GM12878 (cell line): ENCODE results near the gene ARHGAP22. TPM values are rescaled to one million over a fixed set of nuclear protein-coding genes. Genes with fewer than 3 reads are reported as not detected.

Experiments
- ATAC-seq: fragments of 200-7000 bp; cut with Tn5 transposase; 3 replicates; pipeline ENCODE4 v1.9.1; 2020; ENCODE audit warnings: mild to moderate bottlenecking, moderate library complexity
- BruUV-seq: library from RNA; stranded (reverse); fragments of 400-500 nt; replicated peaks from 2 replicates; lab custom pipeline; 2021; lab: Mats Ljungman, UMichigan
- CTCF ChIA-PET: fragments of 300-600 bp; sonication (Branson Sonifier 250); formaldehyde crosslinking; extraction: SDS; loops from one replicate; lab custom pipeline; 2021; ENCODE audit warnings: inconsistent platforms; lab: Yijun Ruan, JAX
- POLR2A ChIA-PET: fragments of 350-600 bp; formaldehyde crosslinking; extraction: SDS; loops from one replicate; lab custom pipeline; 2021; ENCODE audit warnings: inconsistent platforms; lab: Charles Lee
- RAD21 ChIA-PET: fragments of 300-600 bp; sonication (Branson Sonifier 250); formaldehyde crosslinking; loops from one replicate; lab custom pipeline; 2023; ENCODE audit warnings: antibody characterized with exemption; ENCODE audit not compliant: unreplicated experiment; lab: Charles Lee
- SMC1A ChIA-PET: fragments of 300-600 bp; sonication (Branson Sonifier 250); formaldehyde crosslinking; loops from one replicate; lab custom pipeline; 2023; ENCODE audit not compliant: unreplicated experiment, uncharacterized antibody; lab: Charles Lee
- DNase-seq: peaks from one replicate; pipeline ENCODE4 v3.0.0-alpha.2; 2011; ENCODE audit warnings: low read depth, low spot score
- FAIRE-seq: peaks from 3 replicates; lab custom pipeline; 2011; peaks lifted over from hg19 to GRCh38; lab: Jason Lieb, UNC
- H2AFZ ChIP-seq: 2 replicates; pipeline ENCODE4 v1.6.0; 2011; ENCODE audit warnings: low read depth, low read length, control low read depth; ENCODE audit not compliant: control insufficient read depth
- H3K27ac ChIP-seq: 2 replicates; pipeline ENCODE4 v1.5.1; 2011; ENCODE audit warnings: control low read depth; ENCODE audit not compliant: control insufficient read depth, insufficient read depth
- H3K27me3 ChIP-seq, 2 experiments: replicated peaks in 1 of 2; 2 replicates each; pipeline versions ENCODE4 v1.6.0 to v1.6.1; 2011; ENCODE audit warnings: low read length in 1 of 2; ENCODE audit not compliant: control insufficient read depth in 2 of 2, insufficient read depth in 2 of 2
- H3K36me3 ChIP-seq, 2 experiments: 2 replicates each; pipeline ENCODE4 v1.5.1; 2011; ENCODE audit warnings: low read length in 1 of 2; ENCODE audit not compliant: control insufficient read depth in 2 of 2, insufficient read depth in 2 of 2
- H3K4me1 ChIP-seq: 2 replicates; pipeline ENCODE4 v1.6.1; 2011; ENCODE audit warnings: mild to moderate bottlenecking, low read length, moderate library complexity, mixed read lengths; ENCODE audit not compliant: control insufficient read depth, insufficient read depth
- H3K4me2 ChIP-seq: 2 replicates; pipeline ENCODE4 v1.6.0; 2011; ENCODE audit warnings: control low read depth; ENCODE audit not compliant: control insufficient read depth, insufficient read depth
- H3K4me3 ChIP-seq: fragments of 200-600 bp; sonication (generic); 2 replicates; pipeline ENCODE4 v1.5.1; 2016
- H3K79me2 ChIP-seq: 2 replicates; pipeline ENCODE4 v1.6.0; 2011; ENCODE audit warnings: low read length; ENCODE audit not compliant: control insufficient read depth, insufficient read depth
- H3K9ac ChIP-seq: 2 replicates; pipeline ENCODE4 v1.8.0; 2011; ENCODE audit warnings: low read length, control low read depth, mixed read lengths; ENCODE audit not compliant: control insufficient read depth, insufficient read depth
- H3K9me3 ChIP-seq: replicated peaks from 3 replicates; pipeline ENCODE4 v1.5.1; 2011; ENCODE audit warnings: mild to moderate bottlenecking, low read length; ENCODE audit not compliant: control insufficient read depth, insufficient read depth
- H4K20me1 ChIP-seq: 2 replicates; pipeline ENCODE4 v1.6.0; 2011; ENCODE audit not compliant: control insufficient read depth, insufficient read depth
- BMI1 ChIP-seq: fragments of 450-650 bp; IDR thresholded peaks from 2 replicates; pipeline ENCODE4 v1.6.1; 2016; ENCODE audit warnings: mild to moderate bottlenecking, moderate library complexity, borderline replicate concordance
- CHD2 ChIP-seq: IDR thresholded peaks from 2 replicates; pipeline ENCODE4 v1.6.1; 2011; ENCODE audit warnings: low read depth, low read length, improper control_type of control experiment, borderline replicate concordance
- MEF2A ChIP-seq: IDR thresholded peaks from 2 replicates; pipeline ENCODE4 v1.6.1; 2011; ENCODE audit warnings: low read depth, mild to moderate bottlenecking, low read length, moderate library complexity; ENCODE audit not compliant: insufficient read depth
- MYB ChIP-seq: fragments of 150-350 bp; IDR thresholded peaks from 2 replicates; pipeline ENCODE4 v1.6.1; 2014; ENCODE audit warnings: mild to moderate bottlenecking, low read depth, low read length, borderline replicate concordance
- SMARCA5 ChIP-seq: fragments of 450-650 bp; IDR thresholded peaks from 2 replicates; pipeline ENCODE4 v1.6.1; 2017; ENCODE audit warnings: mild to moderate bottlenecking
- WGBS: methylation state at CpG from one replicate; pipeline ENCODE4 v1.1.6; 2016; ENCODE audit warnings: low lambda C conversion rate; ENCODE audit not compliant: insufficient replicate concordance, insufficient coverage; ENCODE audit errors: missing lambda C conversion rate; 5-methylcytosine and 5-hydroxymethylcytosine counted together
- in situ Hi-C: fragments of 300-500 bp; cut with MboI; formaldehyde crosslinking; loops from 9 replicates; pipeline ENCODE4 v1.14.3; 2018; ENCODE audit warnings: mixed read lengths
- intact Hi-C: fragments of 100-400 bp; cut with micrococcal nuclease; formaldehyde crosslinking; loops from one replicate; pipeline ENCODE4 v1.14.2; 2022; ENCODE audit not compliant: unreplicated experiment
- polyA plus RNA-seq, 11 experiments: library from polyadenylated mRNA; depleted of rRNA in 4 of 11; unstranded in 6 of 11; stranded (reverse) in 5 of 11; fragments of >200 nt; fragmentation: Nextera tagmentation in 4 of 11; fragmentation: Illumina TruSeq in 1 of 11; extraction: Ambion mirVana in 4 of 11; extraction: Trizol in 1 of 11; gene quantifications; 1 replicate in 1 of 11; 2 replicates in 10 of 11; pipeline versions ENCODE4 v1.2.1 to v1.2.3, GENCODE V29; 2011 to 2016; ENCODE audit warnings: inconsistent platforms in 2 of 11, missing spikeins in 2 of 11, low read depth in 1 of 11
- total RNA-seq, 4 experiments: library from RNA; depleted of rRNA in 3 of 4; stranded (reverse); fragments of >200 nt in 3 of 4; fragmentation: Illumina TruSeq in 1 of 4; extraction: Trizol in 1 of 4; gene quantifications; 2 replicates each; pipeline versions ENCODE4 v1.2.1 to v1.2.3, GENCODE V29; 2013 to 2021
- TF ChIP-seq, protein P1 (sequence below): fragments of 450-650 bp; IDR thresholded peaks from 2 replicates; pipeline ENCODE4 v1.6.1; 2017; ENCODE audit warnings: mild to moderate bottlenecking, moderate library complexity
- TF ChIP-seq, protein P2 (sequence below): IDR thresholded peaks from 2 replicates; pipeline ENCODE4 v1.6.1; 2012; ENCODE audit warnings: low read depth, low read length, improper control_type of control experiment
- TF ChIP-seq, protein P3 (sequence below): fragments of 450-650 bp; IDR thresholded peaks from 2 replicates; pipeline ENCODE4 v1.6.1; 2016; ENCODE audit warnings: mild to moderate bottlenecking
- TF ChIP-seq, protein P4 (sequence below): fragments of 450-650 bp; formaldehyde crosslinking; IDR thresholded peaks from 2 replicates; pipeline ENCODE4 v1.4.0; 2020; ENCODE audit warnings: mild to moderate bottlenecking, moderate library complexity
- TF ChIP-seq, protein P5 (sequence below): fragments of 450-650 bp; IDR thresholded peaks from 2 replicates; pipeline ENCODE4 v1.6.1; 2017; ENCODE audit warnings: borderline replicate concordance

Gene ARHGAP22
- total and polyA plus RNA-seq, 10 of the 15 experiments (the other 5 are each of a cell fraction or from before 2014, with no cell fraction given) = 0.07 to 0.61 (median 0.18) TPM; not detected in 5

DNA sequence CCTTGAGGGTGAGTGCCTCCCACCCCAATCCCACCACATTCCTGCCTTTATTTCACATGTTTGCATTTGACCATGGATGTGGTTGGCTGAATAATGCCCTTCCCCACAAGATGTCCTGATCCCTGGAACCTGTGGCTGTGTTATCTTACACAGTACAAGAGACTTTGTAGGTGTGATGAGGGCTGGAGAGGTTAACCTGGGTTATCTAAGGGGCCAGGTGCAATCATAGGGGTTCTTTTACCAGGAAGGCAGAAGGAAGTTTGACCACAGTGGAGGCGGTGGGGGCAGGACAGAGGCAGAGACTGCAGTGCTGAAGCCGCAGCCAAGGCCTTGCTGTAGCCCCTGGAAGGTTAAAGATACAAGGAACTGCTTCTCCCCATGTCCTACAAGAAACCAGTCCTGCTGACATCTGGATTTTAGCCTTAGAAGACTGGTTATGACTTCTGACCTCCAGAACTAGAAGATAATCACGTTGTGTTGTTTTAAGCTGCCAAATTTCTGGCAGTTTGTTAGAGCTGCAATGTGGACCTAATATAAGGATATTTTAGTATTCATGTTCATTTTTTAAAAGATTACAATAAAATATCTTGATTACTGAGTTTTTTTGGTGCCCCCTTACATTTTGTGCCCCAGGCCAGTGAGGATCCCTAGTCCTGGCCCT, 136.6 kb downstream of the ARHGAP22 start (continued):
- TF ChIP-seq, protein P1, sequence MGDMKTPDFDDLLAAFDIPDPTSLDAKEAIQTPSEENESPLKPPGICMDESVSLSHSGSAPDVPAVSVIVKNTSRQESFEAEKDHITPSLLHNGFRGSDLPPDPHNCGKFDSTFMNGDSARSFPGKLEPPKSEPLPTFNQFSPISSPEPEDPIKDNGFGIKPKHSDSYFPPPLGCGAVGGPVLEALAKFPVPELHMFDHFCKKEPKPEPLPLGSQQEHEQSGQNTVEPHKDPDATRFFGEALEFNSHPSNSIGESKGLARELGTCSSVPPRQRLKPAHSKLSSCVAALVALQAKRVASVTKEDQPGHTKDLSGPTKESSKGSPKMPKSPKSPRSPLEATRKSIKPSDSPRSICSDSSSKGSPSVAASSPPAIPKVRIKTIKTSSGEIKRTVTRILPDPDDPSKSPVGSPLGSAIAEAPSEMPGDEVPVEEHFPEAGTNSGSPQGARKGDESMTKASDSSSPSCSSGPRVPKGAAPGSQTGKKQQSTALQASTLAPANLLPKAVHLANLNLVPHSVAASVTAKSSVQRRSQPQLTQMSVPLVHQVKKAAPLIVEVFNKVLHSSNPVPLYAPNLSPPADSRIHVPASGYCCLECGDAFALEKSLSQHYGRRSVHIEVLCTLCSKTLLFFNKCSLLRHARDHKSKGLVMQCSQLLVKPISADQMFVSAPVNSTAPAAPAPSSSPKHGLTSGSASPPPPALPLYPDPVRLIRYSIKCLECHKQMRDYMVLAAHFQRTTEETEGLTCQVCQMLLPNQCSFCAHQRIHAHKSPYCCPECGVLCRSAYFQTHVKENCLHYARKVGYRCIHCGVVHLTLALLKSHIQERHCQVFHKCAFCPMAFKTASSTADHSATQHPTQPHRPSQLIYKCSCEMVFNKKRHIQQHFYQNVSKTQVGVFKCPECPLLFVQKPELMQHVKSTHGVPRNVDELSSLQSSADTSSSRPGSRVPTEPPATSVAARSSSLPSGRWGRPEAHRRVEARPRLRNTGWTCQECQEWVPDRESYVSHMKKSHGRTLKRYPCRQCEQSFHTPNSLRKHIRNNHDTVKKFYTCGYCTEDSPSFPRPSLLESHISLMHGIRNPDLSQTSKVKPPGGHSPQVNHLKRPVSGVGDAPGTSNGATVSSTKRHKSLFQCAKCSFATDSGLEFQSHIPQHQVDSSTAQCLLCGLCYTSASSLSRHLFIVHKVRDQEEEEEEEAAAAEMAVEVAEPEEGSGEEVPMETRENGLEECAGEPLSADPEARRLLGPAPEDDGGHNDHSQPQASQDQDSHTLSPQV = no peak
- no peak for TF ChIP-seq CHD2

DNA sequence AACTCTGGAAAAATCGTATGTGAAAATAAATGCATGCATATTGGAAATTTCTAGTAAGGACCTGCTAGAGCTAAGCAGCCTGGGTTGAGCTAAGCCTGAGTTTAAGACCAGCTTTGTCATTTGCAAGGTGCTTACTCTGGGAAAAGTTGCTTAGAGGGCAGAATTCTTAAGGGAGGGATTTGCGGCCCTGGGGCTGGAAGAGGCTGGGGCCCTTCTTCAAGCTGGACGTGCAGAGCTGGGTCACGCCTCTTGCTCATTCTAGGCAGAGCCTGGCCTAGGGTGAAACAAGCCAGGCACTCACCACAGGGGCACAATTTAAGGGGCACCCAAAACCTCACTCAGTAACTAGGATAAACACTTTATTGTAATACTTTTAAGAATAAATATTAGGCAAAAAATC, 137.2 kb downstream of the ARHGAP22 start:
- TF ChIP-seq, protein P2, sequence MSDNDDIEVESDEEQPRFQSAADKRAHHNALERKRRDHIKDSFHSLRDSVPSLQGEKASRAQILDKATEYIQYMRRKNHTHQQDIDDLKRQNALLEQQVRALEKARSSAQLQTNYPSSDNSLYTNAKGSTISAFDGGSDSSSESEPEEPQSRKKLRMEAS = no peak
- TF ChIP-seq MEF2A (no peak), MYB (no peak), SMARCA5 (no peak), BMI1 (no peak)
- TF ChIP-seq, protein P3, sequence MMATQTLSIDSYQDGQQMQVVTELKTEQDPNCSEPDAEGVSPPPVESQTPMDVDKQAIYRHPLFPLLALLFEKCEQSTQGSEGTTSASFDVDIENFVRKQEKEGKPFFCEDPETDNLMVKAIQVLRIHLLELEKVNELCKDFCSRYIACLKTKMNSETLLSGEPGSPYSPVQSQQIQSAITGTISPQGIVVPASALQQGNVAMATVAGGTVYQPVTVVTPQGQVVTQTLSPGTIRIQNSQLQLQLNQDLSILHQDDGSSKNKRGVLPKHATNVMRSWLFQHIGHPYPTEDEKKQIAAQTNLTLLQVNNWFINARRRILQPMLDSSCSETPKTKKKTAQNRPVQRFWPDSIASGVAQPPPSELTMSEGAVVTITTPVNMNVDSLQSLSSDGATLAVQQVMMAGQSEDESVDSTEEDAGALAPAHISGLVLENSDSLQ = no peak
- TF ChIP-seq, protein P4, sequence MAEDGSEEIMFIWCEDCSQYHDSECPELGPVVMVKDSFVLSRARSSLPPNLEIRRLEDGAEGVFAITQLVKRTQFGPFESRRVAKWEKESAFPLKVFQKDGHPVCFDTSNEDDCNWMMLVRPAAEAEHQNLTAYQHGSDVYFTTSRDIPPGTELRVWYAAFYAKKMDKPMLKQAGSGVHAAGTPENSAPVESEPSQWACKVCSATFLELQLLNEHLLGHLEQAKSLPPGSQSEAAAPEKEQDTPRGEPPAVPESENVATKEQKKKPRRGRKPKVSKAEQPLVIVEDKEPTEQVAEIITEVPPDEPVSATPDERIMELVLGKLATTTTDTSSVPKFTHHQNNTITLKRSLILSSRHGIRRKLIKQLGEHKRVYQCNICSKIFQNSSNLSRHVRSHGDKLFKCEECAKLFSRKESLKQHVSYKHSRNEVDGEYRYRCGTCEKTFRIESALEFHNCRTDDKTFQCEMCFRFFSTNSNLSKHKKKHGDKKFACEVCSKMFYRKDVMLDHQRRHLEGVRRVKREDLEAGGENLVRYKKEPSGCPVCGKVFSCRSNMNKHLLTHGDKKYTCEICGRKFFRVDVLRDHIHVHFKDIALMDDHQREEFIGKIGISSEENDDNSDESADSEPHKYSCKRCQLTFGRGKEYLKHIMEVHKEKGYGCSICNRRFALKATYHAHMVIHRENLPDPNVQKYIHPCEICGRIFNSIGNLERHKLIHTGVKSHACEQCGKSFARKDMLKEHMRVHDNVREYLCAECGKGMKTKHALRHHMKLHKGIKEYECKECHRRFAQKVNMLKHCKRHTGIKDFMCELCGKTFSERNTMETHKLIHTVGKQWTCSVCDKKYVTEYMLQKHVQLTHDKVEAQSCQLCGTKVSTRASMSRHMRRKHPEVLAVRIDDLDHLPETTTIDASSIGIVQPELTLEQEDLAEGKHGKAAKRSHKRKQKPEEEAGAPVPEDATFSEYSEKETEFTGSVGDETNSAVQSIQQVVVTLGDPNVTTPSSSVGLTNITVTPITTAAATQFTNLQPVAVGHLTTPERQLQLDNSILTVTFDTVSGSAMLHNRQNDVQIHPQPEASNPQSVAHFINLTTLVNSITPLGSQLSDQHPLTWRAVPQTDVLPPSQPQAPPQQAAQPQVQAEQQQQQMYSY (CRISPR knock-in tag) = no peak
- TF ChIP-seq, protein P5, sequence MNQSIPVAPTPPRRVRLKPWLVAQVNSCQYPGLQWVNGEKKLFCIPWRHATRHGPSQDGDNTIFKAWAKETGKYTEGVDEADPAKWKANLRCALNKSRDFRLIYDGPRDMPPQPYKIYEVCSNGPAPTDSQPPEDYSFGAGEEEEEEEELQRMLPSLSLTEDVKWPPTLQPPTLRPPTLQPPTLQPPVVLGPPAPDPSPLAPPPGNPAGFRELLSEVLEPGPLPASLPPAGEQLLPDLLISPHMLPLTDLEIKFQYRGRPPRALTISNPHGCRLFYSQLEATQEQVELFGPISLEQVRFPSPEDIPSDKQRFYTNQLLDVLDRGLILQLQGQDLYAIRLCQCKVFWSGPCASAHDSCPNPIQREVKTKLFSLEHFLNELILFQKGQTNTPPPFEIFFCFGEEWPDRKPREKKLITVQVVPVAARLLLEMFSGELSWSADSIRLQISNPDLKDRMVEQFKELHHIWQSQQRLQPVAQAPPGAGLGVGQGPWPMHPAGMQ = no peak
- no peak for DNase-seq
- BruUV-seq = no TSS peak
- H3K4me1 ChIP-seq = no peaks in the 10 kb centered on the region
- H4K20me1 ChIP-seq = no peaks in the 10 kb centered on the region
- no peaks in the 10 kb centered on the region for H3K79me2 ChIP-seq
- H3K36me3 ChIP-seq = no peaks in the 10 kb centered on the region
- ChIA-PET POLR2A (no interaction called here), CTCF (no interaction called here), SMC1A (no interaction called here), RAD21 (no interaction called here)
- no peak overlapping the region for H3K27ac ChIP-seq
- ATAC-seq = no peak
- intact Hi-C loops = no loop called here
- in situ Hi-C loops = no loop called here
- H3K4me3 ChIP-seq = no peak overlapping the region
- no peak overlapping the region for H2AFZ ChIP-seq
- H3K9me3 ChIP-seq = no peaks in the 10 kb centered on the region
- WGBS = 22% methylated on average over 4 of the region's 4 CpGs
- H3K4me2 ChIP-seq = no peak overlapping the region
- no peaks in the 10 kb centered on the region for H3K27me3 ChIP-seq
- FAIRE-seq = no peak
- H3K9ac ChIP-seq = no peak overlapping the region
